ENCODE measurements around the gene MLLT3. TPM values are rescaled to one million over a fixed set of nuclear protein-coding genes. Genes with fewer than 3 reads are reported as not detected.
A peak's percentile ranks its signal among the peaks of the same experiment; 100 is the strongest.

The MLLT3 gene
- total RNA-seq, 1 experiment from 2014 or later, result 24.2 TPM

GRCh38 chr9:20610591-20610990 lies 11.7 kb downstream of the MLLT3 start:
- H3K4me3 ChIP-seq (ENCODE audit: low read depth, low read length, poor library complexity, severe bottlenecking), result no peak overlapping the region
- POLR2A ChIA-PET (ENCODE audit: low non-redundant PET), result no interaction called here
- CTCF ChIA-PET, result no interaction called here
- intact Hi-C loops (cut with micrococcal nuclease; ENCODE audit: unreplicated experiment), result no loop called here
- no peak for DNase-seq (ENCODE audit: low spot score)
- H3K9me3 ChIP-seq (ENCODE audit: low read depth, low read length, poor library complexity, severe bottlenecking), result no peaks in the 10 kb centered on the region
- no peak overlapping the region for H3K27ac ChIP-seq (ENCODE audit: low read depth, low read length, poor library complexity, severe bottlenecking)
- no peak for TF ChIP-seq EZH2 (IDR thresholded peaks at IDR 0.05; ENCODE audit: borderline replicate concordance, low read depth, low read length, poor library complexity, severe bottlenecking)
- no peak for TF ChIP-seq CTCF (conservative IDR thresholded peaks at IDR 0.05; ENCODE audit: low read depth, low read length)
- no peaks in the 10 kb centered on the region for H3K27me3 ChIP-seq (replicated peaks; ENCODE audit: insufficient read depth, low read depth, low read length, poor library complexity)
- H3K4me1 ChIP-seq (ENCODE audit: insufficient read depth, low read length, poor library complexity, severe bottlenecking), result peaks cover 34% of the 10 kb centered on the region
- no TSS peak for BruUV-seq (replicated peaks)
- H3K36me3 ChIP-seq (ENCODE audit: insufficient read depth, low read length, poor library complexity, severe bottlenecking), result no peaks in the 10 kb centered on the region

GRCh38 chr9:20608582-20608981 lies 13.7 kb downstream of the MLLT3 start:
- H3K4me1 ChIP-seq (ENCODE audit: insufficient read depth, low read length, poor library complexity, severe bottlenecking), result peaks cover 54% of the 10 kb centered on the region
- BruUV-seq (replicated peaks), result no TSS peak
- no peak for DNase-seq (ENCODE audit: low spot score)
- H3K36me3 ChIP-seq (ENCODE audit: insufficient read depth, low read length, poor library complexity, severe bottlenecking), result no peaks in the 10 kb centered on the region
- POLR2A ChIA-PET (ENCODE audit: low non-redundant PET), result no interaction called here
- H3K4me3 ChIP-seq (ENCODE audit: low read depth, low read length, poor library complexity, severe bottlenecking), result no peak overlapping the region
- intact Hi-C loops (cut with micrococcal nuclease; ENCODE audit: unreplicated experiment), result no loop called here
- no peak overlapping the region for H3K27ac ChIP-seq (ENCODE audit: low read depth, low read length, poor library complexity, severe bottlenecking)
- H3K9me3 ChIP-seq (ENCODE audit: low read depth, low read length, poor library complexity, severe bottlenecking), result no peaks in the 10 kb centered on the region
- CTCF ChIA-PET, result no interaction called here
- TF ChIP-seq CTCF (conservative IDR thresholded peaks at IDR 0.05; ENCODE audit: low read depth, low read length), result no peak
- no peak for TF ChIP-seq EZH2 (IDR thresholded peaks at IDR 0.05; ENCODE audit: borderline replicate concordance, low read depth, low read length, poor library complexity, severe bottlenecking)
- no peaks in the 10 kb centered on the region for H3K27me3 ChIP-seq (replicated peaks; ENCODE audit: insufficient read depth, low read depth, low read length, poor library complexity)

GRCh38 chr9:20606652-20607051 lies 15.6 kb downstream of the MLLT3 start:
- POLR2A ChIA-PET (ENCODE audit: low non-redundant PET), result no interaction called here
- CTCF ChIA-PET, result no interaction called here
- H3K27ac ChIP-seq (ENCODE audit: low read depth, low read length, poor library complexity, severe bottlenecking), result no peak overlapping the region
- no peak for TF ChIP-seq CTCF (conservative IDR thresholded peaks at IDR 0.05; ENCODE audit: low read depth, low read length)
- no peak for TF ChIP-seq EZH2 (IDR thresholded peaks at IDR 0.05; ENCODE audit: borderline replicate concordance, low read depth, low read length, poor library complexity, severe bottlenecking)
- intact Hi-C loops (cut with micrococcal nuclease; ENCODE audit: unreplicated experiment), result no loop called here
- H3K4me3 ChIP-seq (ENCODE audit: low read depth, low read length, poor library complexity, severe bottlenecking), result no peak overlapping the region
- H3K9me3 ChIP-seq (ENCODE audit: low read depth, low read length, poor library complexity, severe bottlenecking), result no peaks in the 10 kb centered on the region
- H3K36me3 ChIP-seq (ENCODE audit: insufficient read depth, low read length, poor library complexity, severe bottlenecking), result no peaks in the 10 kb centered on the region
- no TSS peak for BruUV-seq (replicated peaks)
- no peaks in the 10 kb centered on the region for H3K27me3 ChIP-seq (replicated peaks; ENCODE audit: insufficient read depth, low read depth, low read length, poor library complexity)
- peak; percentile 31 for DNase-seq (ENCODE audit: low spot score)
- H3K4me1 ChIP-seq (ENCODE audit: insufficient read depth, low read length, poor library complexity, severe bottlenecking), result peaks cover 67% of the 10 kb centered on the region
